HT1080 (cell line): ENCODE measurements around the gene PHYHIPL. TPM values are rescaled to one million over a fixed set of nuclear protein-coding genes. Genes with fewer than 3 reads are reported as not detected.
A peak's percentile ranks its signal among the peaks of the same experiment; 100 is the strongest.

Experiments used
- DNase-seq: peaks from one replicate; pipeline ENCODE4 v3.0.0-alpha.2; 2015; ENCODE audit warnings: low read depth
- polyA plus RNA-seq, 2 experiments: library from polyadenylated mRNA; depleted of rRNA; stranded (reverse); fragments of >200 nt; gene quantifications; 2 replicates each; pipeline ENCODE4 v1.2.3, GENCODE V29; 2015
- total RNA-seq: library from RNA; depleted of rRNA; stranded (reverse); fragments of >200 nt; shearing (Covaris generic); gene quantifications from 2 replicates; pipeline ENCODE4 v1.2.3, GENCODE V29; 2014; rRNA removed

The PHYHIPL gene
- total RNA-seq: not detected in 2 replicates
- 0.03 TPM in 1 of 2 replicates, not detected in the other for polyA plus RNA-seq (2015; cell fraction: cytosol; rRNA removed)
- polyA plus RNA-seq (2015; cell fraction: nucleus; rRNA removed): not detected in 2 replicates

DNA sequence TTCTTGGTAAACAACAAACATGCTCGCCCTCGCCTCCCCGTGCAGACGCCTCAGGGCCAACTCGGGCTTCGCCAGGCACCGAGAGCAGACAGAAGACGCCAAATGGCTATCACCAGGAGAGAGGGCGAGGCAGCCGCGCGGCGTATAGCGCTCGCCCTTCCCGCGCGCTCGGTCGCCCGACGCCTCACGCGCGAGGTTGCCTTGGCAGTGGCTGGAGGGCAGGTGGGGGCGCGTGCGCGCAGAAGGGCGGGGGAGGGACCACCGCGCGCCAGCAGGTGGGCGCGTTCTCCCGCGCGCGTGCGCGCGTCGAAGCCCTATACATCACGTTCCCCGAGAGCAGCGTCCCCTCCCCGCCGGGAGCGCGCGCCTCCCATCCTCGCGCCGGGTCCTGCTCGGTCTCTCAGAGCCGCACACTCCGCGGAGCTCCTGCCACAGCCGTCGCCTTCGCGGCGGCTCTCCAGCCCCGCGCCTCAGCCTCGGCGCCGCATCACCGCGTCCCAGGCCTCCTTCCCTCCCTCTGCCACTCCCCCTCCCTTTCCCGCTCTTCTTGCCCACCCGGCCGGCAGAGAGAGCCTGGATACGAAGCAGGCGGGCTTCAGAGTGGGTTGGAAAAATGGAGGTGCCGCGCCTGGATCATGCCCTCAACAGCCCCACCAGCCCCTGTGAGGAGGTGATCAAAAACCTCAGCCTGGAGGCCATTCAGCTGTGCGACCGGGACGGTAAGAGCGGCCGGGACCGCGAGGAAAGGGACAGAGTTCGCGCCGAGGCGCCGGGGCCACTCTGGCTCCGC is at the start of gene PHYHIPL:
Gene PHYHIPL, plus strand, starts transcription at position 403 of the 790 bp plus-strand sequence. Its CDS starts 211 bp downstream, at position 614.
- no peak for DNase-seq

DNA sequence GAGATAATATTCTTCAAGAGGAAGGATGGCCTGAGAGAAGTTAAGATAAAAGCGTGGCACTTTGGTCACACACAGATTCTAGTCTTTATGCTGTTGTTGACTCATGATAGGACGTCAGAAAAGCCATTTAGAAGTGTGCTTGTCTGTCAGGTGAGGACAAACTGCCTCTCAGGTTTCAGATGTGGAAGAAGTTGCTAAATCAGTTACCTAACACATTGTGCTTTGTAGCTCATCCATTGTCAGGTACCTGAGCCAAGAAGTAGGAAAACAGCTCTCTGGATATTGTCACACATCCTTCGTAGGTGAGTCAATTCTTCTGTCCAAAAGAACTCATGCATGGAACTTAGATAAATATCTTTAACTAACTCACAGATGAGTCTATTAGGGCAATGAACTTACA is 49.5 kb upstream of the PHYHIPL start:
- no peak for DNase-seq

- DNase-seq: no peak
Measured at GRCh38 chr10:59127991-59128390, 48.5 kb upstream of the PHYHIPL start.

DNA sequence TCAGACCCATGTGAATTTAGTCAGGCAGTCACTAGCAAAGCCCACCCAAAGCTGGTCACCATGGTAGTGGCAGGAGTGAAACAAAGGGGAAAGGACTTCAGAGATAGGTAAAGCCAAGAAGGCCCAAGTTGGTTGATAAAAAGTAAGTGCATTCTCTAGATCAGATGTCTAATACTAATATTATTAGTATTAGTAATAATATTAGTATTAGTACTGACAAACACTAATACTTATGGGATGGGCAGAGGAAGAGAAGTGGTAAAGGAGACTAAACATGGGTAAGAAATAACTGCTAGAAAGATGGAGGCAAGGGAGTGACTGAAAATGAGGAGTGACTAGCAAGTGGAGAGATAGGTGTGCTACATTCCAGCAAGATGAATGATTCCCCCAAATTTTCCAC is 46.6 kb upstream of the PHYHIPL start:
- no peak for DNase-seq

GRCh38 chr10:59131666-59132065 is 44.8 kb upstream of the PHYHIPL start:
- DNase-seq: no peak

DNA sequence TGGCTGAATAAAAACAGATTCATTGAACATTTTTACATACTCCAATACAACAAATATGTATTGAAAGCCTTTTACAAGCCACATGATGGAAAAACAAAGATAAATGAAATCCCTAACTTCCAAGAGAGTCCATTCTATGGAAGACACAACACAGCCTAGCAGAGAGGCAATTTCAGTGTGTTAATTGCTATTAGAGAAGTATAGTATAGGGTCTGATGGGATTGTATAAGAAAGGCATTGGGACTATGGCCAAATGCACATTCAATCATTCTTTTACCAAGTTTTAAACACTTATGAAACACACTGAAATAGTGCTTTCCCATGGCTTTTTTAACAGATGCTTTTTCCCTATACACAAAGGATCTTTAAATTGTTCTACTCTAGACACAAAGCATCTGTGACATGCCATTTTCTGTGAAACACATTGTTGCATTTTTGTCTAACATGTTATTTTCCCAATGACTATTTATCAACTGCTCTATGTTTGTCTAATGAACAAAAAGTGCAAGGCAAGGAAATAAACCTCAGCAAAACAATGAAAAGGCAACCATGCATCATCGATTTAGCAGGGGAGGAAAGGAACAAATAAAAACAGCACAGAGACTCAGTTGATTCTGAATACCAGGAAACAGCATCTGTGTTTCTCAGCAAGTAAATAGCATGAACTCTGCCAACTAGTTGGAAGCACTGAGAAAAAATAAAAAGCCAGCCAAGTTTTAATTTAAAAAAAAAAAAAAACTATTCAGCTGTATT is 42.4 kb upstream of the PHYHIPL start:
- DNase-seq: no peak

- no peak for DNase-seq
Measured at GRCh38 chr10:59134785-59135184, 41.7 kb upstream of the PHYHIPL start.

DNA sequence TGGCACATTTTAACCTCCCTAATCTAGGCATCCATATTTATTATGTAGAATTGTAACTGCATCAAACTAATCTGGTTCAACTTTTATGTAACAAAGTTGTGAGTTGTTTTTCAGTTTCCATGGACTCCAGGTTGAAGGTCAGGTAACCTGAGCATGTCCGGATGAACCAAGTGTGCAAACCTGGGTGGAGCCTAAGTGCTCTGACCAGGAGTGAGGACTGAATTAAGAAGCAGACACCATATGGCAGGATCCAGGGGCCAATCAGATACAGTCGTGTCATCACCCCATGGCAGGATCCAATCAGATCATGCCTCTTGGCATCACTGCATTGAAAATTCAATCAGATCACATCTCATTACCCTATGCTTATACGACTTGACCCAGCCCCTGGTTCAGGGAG is 41.2 kb upstream of the PHYHIPL start:
- DNase-seq: peak; percentile 1

- DNase-seq: no peak
Measured at GRCh38 chr10:59138052-59138451, 38.4 kb upstream of the PHYHIPL start.

DNA sequence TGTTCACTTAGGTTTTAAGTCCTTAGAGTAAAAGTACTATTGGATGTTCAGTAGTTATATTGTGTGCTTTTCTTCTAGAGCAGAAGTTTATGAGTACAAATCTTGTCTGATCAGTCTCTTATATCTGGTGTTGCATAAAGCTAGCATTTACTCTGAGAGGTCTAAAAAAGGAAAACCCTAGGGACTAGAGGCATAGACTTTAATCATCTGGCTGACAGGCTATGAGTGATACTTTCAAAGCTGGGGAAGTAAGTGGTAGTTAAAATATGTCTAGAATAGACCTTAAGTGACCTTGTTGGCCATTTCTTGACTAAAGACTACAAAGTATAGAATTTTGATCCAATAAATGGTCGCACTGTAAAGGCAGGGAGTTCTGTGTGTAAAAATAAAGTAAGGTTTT is 32.9 kb upstream of the PHYHIPL start:
- DNase-seq: no peak

- no peak for DNase-seq
Measured at GRCh38 chr10:59148701-59149100, 27.7 kb upstream of the PHYHIPL start.

GRCh38 chr10:59155556-59155955 is 20.9 kb upstream of the PHYHIPL start:
- no peak for DNase-seq

- DNase-seq: no peak
Measured at GRCh38 chr10:59167512-59167911, 8.9 kb upstream of the PHYHIPL start.

DNA sequence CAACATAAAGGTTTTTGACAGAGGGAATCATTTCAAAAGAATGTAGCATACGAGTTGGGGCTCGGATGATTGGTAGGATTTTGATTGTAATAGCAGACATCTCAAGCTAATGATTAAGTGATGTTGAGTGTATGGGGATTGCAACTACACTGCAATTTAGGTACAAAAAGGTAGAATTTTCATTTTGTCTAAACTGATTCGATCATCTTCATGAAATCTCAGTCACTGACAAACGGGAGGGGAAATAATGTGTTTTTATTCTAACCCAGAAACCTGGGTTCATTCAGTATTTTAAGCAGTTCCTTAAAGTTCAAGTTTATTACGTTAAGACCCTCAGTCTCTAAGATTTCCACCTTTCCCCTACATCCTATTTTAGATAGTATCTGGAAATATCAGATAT is 3.9 kb upstream of the PHYHIPL start:
- no peak for DNase-seq

DNA sequence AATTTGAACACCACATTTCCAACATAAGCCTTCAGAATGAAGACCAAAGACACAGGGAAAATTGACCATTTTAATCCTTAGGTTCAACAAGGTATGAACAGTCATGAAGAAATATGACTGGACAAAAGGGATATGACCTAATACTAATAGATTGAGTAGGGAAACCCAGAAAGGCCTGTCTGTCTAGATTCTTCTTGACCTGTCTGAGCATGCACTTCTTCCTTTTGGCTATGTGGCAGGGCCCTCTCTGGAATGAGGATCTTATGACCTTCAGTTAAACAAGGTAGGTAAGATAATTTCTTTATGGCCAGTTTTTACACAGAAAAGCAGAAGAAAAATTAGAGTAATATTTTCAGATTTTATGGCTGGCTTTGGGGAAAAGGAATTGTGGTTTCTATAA is 3.0 kb upstream of the PHYHIPL start:
- DNase-seq: no peak

GRCh38 chr10:59175538-59176240 is 754 bp upstream of the PHYHIPL start:
- no peak for DNase-seq

DNA sequence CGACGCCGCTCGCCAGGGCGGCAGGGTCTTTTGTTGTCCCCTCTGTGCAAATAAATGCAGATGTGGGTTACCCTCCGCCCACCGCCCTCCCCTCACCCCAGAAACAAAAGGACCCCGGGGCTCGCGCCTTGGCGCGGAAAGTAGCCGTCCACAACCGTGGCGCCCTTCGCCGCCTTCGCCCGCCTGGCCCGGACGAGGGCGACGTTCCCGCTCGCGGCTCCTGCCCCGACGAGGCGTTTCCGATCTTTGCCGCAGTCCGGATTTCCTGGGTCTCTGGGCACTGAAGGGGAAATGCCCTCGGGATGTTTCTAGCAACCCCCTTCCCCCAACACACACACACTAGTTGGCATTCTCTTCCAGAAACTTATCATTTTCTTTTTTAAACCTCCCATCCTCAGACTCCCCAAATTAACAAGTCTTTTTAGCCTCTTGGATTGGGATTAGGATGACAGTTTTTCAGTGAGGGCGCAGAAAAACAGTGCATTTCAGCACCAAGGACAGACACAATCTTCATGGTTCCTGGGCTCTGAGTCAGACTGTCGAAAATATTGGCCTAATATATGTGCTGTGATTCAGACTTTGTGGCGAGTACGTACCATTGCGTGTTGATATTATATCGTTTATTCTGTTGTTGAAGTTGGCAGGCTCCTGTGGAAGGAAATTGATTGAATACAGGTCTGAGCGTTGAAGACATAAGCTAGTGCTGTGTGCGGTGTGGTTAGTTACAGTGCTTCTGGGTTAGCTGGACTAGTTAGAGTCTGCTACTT is 771 bp downstream of the PHYHIPL start:
- DNase-seq: peak; percentile 60

GRCh38 chr10:59177836-59178235 is 1.4 kb downstream of the PHYHIPL start:
- DNase-seq: no peak

DNA sequence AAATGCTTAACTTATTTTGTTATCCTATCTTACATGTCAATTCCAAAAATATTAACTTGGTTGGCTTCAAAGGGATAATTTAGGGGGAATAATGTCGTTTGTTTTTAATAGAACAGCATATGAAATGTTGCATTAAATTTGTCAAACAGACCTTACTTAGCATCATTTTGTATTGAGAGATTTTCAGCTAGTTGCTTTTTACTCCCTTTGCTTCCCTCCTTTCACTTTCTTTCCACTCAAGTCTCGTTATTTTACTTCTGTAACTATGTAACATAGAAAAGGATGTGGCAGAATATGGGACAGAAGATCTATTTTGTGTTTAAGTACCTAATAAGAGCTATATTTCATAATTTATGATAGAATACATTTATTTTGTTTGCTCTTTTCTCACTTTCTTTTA is 2.6 kb downstream of the PHYHIPL start:
- no peak for DNase-seq

DNA sequence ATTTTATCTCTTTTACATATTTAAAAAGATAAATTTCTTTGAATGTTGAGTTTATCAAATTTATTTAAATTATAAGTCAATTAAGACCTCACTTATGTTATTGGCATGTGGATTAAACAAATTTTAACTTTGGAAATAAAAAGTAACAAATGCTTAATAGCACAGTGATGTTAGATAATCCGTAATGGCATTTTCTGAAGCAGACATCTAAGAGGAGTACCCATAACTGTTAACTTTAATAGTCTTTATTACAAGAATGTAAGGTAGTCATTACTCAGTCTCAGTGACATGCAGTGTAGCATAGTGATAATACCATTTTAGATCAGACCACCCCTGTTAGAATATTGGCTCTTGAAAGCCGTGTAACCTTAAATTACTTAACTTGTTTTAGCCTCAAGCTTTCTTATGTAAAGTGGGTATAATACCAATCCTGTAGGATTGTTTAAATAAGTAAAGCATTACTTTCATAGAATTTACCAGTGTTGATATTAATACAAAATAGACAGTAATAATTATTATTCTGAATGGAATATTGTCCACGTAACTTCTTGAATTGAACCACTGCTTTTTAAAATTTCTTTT is 4.3 kb downstream of the PHYHIPL start:
- DNase-seq: no peak

DNA sequence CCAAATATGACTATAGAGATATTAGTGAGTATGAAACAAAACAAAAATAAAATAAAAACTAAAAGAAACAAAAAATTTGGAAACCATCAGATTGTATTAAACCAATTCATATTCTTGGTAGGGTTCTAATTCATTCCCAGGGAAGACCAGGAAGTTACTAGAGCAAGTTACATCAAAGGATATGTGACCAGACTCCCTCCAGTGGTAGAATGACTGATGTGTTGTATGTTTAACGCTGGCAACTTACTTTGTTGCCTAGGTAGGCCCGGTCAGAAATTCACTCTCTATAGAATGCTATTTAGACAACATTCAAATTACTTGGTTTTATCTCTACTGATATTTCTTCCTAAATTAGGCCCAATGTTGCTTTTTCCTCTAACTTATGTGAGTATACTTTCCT is 5.2 kb downstream of the PHYHIPL start:
- DNase-seq: peak; percentile 48
